DOHH2 (cell line): ENCODE measurements around the gene ELAPOR1.

ENCODE experiments used
- H3F3A ChIP-seq: fragments of 200-600 bp; sonication (generic), shearing (Covaris generic); 2 replicates; pipeline ENCODE4 v1.6.0; 2016; ENCODE audit warnings: antibody characterized with exemption, mild to moderate bottlenecking; ENCODE audit not compliant: control insufficient read depth, insufficient read depth
- H3K27ac ChIP-seq: fragments of 200-600 bp; sonication (generic); 2 replicates; pipeline ENCODE4 v1.5.1; 2014; ENCODE audit warnings: low read depth, mild to moderate bottlenecking, low read length, moderate library complexity
- H3K27me3 ChIP-seq: fragments of 200-600 bp; sonication (generic); 2 replicates; pipeline ENCODE4 v1.6.1; 2014; ENCODE audit warnings: mild to moderate bottlenecking, low read length, mixed read lengths; ENCODE audit not compliant: control insufficient read depth
- H3K36me3 ChIP-seq: fragments of 200-600 bp; sonication (generic); 2 replicates; pipeline ENCODE4 v1.6.1; 2014; ENCODE audit warnings: mild to moderate bottlenecking, low read length, moderate library complexity, mixed read lengths; ENCODE audit not compliant: control insufficient read depth
- H3K4me1 ChIP-seq: fragments of 200-600 bp; sonication (generic); 2 replicates; pipeline ENCODE4 v1.6.1; 2014; ENCODE audit warnings: mild to moderate bottlenecking, low read length, mixed read lengths; ENCODE audit not compliant: control insufficient read depth
- H3K4me2 ChIP-seq: fragments of 200-600 bp; sonication (generic); 2 replicates; pipeline ENCODE4 v1.6.0; 2014; ENCODE audit warnings: mild to moderate bottlenecking, low read length, moderate library complexity
- H3K4me3 ChIP-seq: fragments of 200-600 bp; sonication (generic); 2 replicates; pipeline ENCODE4 v1.5.1; 2014; ENCODE audit warnings: mild to moderate bottlenecking, low read length, mixed read lengths
- H3K79me2 ChIP-seq: fragments of 200-600 bp; sonication (generic); 2 replicates; pipeline ENCODE4 v1.6.1; 2014; ENCODE audit warnings: mild to moderate bottlenecking, low read length, mixed read lengths; ENCODE audit not compliant: control insufficient read depth
- H3K9me2 ChIP-seq: fragments of 200-600 bp; sonication (generic); replicated peaks from 2 replicates; pipeline ENCODE4 v1.6.1; 2014; ENCODE audit warnings: mild to moderate bottlenecking, low read length, mixed read lengths; ENCODE audit not compliant: control insufficient read depth
- H3K9me3 ChIP-seq: fragments of 200-600 bp; sonication (generic); 2 replicates; pipeline ENCODE4 v1.6.1; 2014; ENCODE audit warnings: antibody characterized with exemption, low read length, mixed read lengths; ENCODE audit not compliant: control insufficient read depth, insufficient read depth
- H4K20me1 ChIP-seq: fragments of 200-600 bp; sonication (generic); 2 replicates; pipeline ENCODE4 v1.6.0; 2014; ENCODE audit warnings: low read depth, mild to moderate bottlenecking, antibody characterized with exemption, low read length, moderate library complexity; ENCODE audit not compliant: control insufficient read depth, insufficient read depth
- CTCF ChIP-seq: fragments of 200-600 bp; sonication (generic); IDR thresholded peaks from one replicate; pipeline ENCODE4 v1.5.1; 2014; ENCODE audit warnings: antibody characterized with exemption, mild to moderate bottlenecking, low read depth, low read length; ENCODE audit not compliant: poor library complexity, severe bottlenecking
- EZH2phosphoT487 ChIP-seq: fragments of 200-600 bp; sonication (generic); IDR thresholded peaks from 2 replicates; pipeline ENCODE4 v1.6.1; 2017; ENCODE audit warnings: borderline replicate concordance, mild to moderate bottlenecking, antibody characterized with exemption, low read length, moderate library complexity, mixed read lengths

The ELAPOR1 gene

DNA sequence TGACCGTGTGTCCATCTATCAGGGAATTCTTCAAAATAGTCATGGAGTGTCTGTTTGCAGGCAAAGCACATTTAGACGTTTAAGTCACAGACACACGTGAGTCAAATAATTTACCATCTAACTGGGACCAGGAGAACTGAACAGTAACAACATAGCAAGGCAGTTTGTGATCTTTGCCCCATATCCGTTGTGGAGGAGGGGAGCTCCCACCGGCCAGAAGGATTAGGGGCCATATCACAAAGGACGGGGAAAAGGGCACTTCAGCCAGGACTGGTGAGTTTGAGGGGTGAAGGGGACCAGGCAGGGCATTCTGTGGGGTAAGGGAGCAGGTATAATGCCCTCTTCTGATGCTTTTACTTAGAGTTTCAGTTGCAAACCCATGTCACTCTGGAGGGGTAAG, 22.9 kb downstream of the ELAPOR1 start:
- H3K27me3 ChIP-seq: no peaks in the 10 kb centered on the region
- H3K79me2 ChIP-seq: no peaks in the 10 kb centered on the region
- H3K9me2 ChIP-seq: no peaks in the 10 kb centered on the region
- no peaks in the 10 kb centered on the region for H4K20me1 ChIP-seq
- H3K4me3 ChIP-seq: no peak overlapping the region
- peaks cover 14% of the 10 kb centered on the region for H3K4me1 ChIP-seq
- H3K9me3 ChIP-seq: no peaks in the 10 kb centered on the region
- no peak overlapping the region for H3K27ac ChIP-seq
- H3K4me2 ChIP-seq: no peak overlapping the region
- no peaks in the 10 kb centered on the region for H3F3A ChIP-seq
- TF ChIP-seq EZH2phosphoT487: no peak
- TF ChIP-seq CTCF: no peak
- no peaks in the 10 kb centered on the region for H3K36me3 ChIP-seq

GRCh38 chr1:109137958-109138357, 24.0 kb downstream of the ELAPOR1 start:
- Histone ChIP-seq H4K20me1 (no peaks in the 10 kb centered on the region), H3F3A (no peaks in the 10 kb centered on the region), H3K4me1 (peaks cover 15% of the 10 kb centered on the region), H3K9me2 (no peaks in the 10 kb centered on the region), H3K79me2 (no peaks in the 10 kb centered on the region), H3K4me3 (no peak overlapping the region), H3K36me3 (no peaks in the 10 kb centered on the region), H3K4me2 (no peak overlapping the region), H3K27me3 (no peaks in the 10 kb centered on the region), H3K27ac (no peak overlapping the region), H3K9me3 (no peaks in the 10 kb centered on the region)
- no peak for TF ChIP-seq CTCF
- TF ChIP-seq EZH2phosphoT487: no peak

DNA sequence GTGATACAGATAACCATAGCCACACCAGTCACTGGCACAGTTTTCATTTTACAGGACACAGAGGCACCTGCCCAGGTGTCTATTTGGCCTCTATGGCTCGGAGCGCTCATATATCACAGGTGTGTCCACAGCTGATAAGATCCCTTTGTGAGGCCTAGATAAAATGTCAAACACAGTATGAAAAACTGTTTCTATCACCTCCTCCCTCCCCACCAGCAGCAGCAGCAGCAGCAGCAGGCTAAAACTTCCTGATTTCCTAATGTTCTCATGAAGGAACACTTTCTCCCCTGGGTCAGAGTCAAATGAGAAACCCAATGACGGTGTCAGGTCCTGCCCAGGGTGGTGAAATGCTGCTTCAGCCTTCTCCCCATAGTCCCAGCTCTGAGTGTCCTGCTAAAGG, 24.4 kb downstream of the ELAPOR1 start:
- Histone ChIP-seq H3K9me3 (no peaks in the 10 kb centered on the region), H3K4me3 (no peak overlapping the region), H3K36me3 (no peaks in the 10 kb centered on the region), H3K9me2 (no peaks in the 10 kb centered on the region), H4K20me1 (no peaks in the 10 kb centered on the region), H3K4me2 (no peak overlapping the region), H3K27me3 (no peaks in the 10 kb centered on the region), H3K79me2 (no peaks in the 10 kb centered on the region), H3K4me1 (peaks cover 17% of the 10 kb centered on the region), H3F3A (no peaks in the 10 kb centered on the region), H3K27ac (no peak overlapping the region)
- TF ChIP-seq CTCF (no peak), EZH2phosphoT487 (no peak)

DNA sequence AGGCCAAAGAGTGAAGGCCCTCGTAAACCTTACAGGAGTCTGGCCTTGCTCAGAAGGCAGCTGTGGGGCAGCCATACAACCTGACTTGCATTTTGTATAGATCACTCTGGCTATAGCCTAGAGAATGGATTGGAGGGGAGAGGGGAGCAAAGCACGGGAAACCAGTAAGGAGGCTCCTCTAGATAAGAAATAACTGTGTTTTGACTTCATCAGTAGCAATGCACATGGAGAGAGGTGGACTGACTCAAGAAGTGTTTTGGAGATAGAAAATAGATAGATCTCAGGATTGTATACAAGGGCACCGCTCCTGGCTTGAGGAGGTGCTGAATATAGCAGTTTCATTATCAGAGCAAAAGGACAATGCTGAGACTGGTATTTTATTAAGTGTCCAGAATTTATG, 26.5 kb downstream of the ELAPOR1 start:
- Histone ChIP-seq H3K27me3 (no peaks in the 10 kb centered on the region), H3K4me2 (no peak overlapping the region), H3K36me3 (no peaks in the 10 kb centered on the region), H3K4me3 (no peak overlapping the region), H3K9me3 (no peaks in the 10 kb centered on the region), H3K27ac (no peak overlapping the region), H3F3A (no peaks in the 10 kb centered on the region), H3K79me2 (no peaks in the 10 kb centered on the region), H3K9me2 (no peaks in the 10 kb centered on the region), H4K20me1 (no peaks in the 10 kb centered on the region), H3K4me1 (0 out of 2 replicates have a peak, but pooled peaks cover 4% of the 10 kb centered on the region)
- TF ChIP-seq EZH2phosphoT487: no peak
- TF ChIP-seq CTCF: no peak
